ENCODE results near the gene RPS10.

RPS10 gene

GRCh38 chr6:34459899-34460593, 34.2 kb upstream of the RPS10 start:
- Histone ChIP-seq H3K4me2 (no peak overlapping the region), H4K20me1 (no peaks in the 10 kb centered on the region; a peak in 1 of 22 replicates), H3K4me3 (no peak overlapping the region), H3K27me3 (peaks cover 0 to 3% (median under 1%) of the 10 kb centered on the region in 11 experiments; a peak in 8 of 22 replicates), H3K36me3 (no peaks in the 10 kb centered on the region), H3K4me1 (peaks cover 11 to 27% (median 17%) of the 10 kb centered on the region in 10 experiments; a peak in 19 of 20 replicates), H3K27ac (no peak overlapping the region), H3K9me3 (replicated peaks in 1 of 11) (peaks cover 0 to 9% (median 0%) of the 10 kb centered on the region in 11 experiments; a peak in 4 of 22 replicates), H3K9ac (no peak overlapping the region)
- no peak for TF ChIP-seq Cebpa-rat (IDR thresholded peaks at IDR 0.05)

- Histone ChIP-seq H3K4me2 (peak overlapping the region in 7 of 11 experiments; percentile 4 to 41 (median 28); a peak in 12 of 22 replicates), H3K4me3 (no peak overlapping the region), H3K36me3 (no peaks in the 10 kb centered on the region), H3K9ac (no peak overlapping the region), H3K27ac (peak overlapping the region in 1 of 11 experiments; percentile 12; a peak in 1 of 22 replicates), H3K4me1 (peaks cover 10 to 25% (median 13%) of the 10 kb centered on the region in 10 experiments; a peak in 17 of 20 replicates), H3K9me3 (replicated peaks in 1 of 11) (peaks cover 0 to 9% (median 0%) of the 10 kb centered on the region in 11 experiments; a peak in 4 of 22 replicates), H3K27me3 (no peaks in the 10 kb centered on the region), H4K20me1 (no peaks in the 10 kb centered on the region)
- TF ChIP-seq Cebpa-rat (IDR thresholded peaks at IDR 0.05), result no peak
Measured at GRCh38 chr6:34457742-34458735, 32.2 kb upstream of the RPS10 start.

GRCh38 chr6:34457382-34457741, 31.5 kb upstream of the RPS10 start:
- Histone ChIP-seq H3K9ac (no peak overlapping the region), H3K27ac (no peak overlapping the region), H3K36me3 (no peaks in the 10 kb centered on the region), H3K4me2 (peak overlapping the region in 7 of 11 experiments; percentile 4 to 41 (median 28); a peak in 11 of 22 replicates), H4K20me1 (no peaks in the 10 kb centered on the region), H3K27me3 (no peaks in the 10 kb centered on the region), H3K9me3 (replicated peaks in 1 of 11) (peaks cover 0 to 9% (median 0%) of the 10 kb centered on the region in 11 experiments; a peak in 4 of 22 replicates), H3K4me3 (no peak overlapping the region), H3K4me1 (peaks cover 6 to 18% (median 11%) of the 10 kb centered on the region in 10 experiments; a peak in 17 of 20 replicates)
- TF ChIP-seq Cebpa-rat (IDR thresholded peaks at IDR 0.05), result no peak

GRCh38 chr6:34455831-34456230, 30.0 kb upstream of the RPS10 start:
- Histone ChIP-seq H4K20me1 (no peaks in the 10 kb centered on the region), H3K36me3 (no peaks in the 10 kb centered on the region), H3K4me1 (peaks cover 0 to 13% (median 10%) of the 10 kb centered on the region in 10 experiments; a peak in 13 of 20 replicates), H3K27me3 (no peaks in the 10 kb centered on the region), H3K4me3 (no peak overlapping the region), H3K9me3 (replicated peaks in 1 of 11) (peaks cover 0 to 9% (median 0%) of the 10 kb centered on the region in 11 experiments; a peak in 6 of 22 replicates), H3K4me2 (no peak overlapping the region), H3K9ac (no peak overlapping the region), H3K27ac (no peak overlapping the region)
- no peak for TF ChIP-seq Cebpa-rat (IDR thresholded peaks at IDR 0.05)

GRCh38 chr6:34451192-34451591, 25.3 kb upstream of the RPS10 start:
- no peak overlapping the region for H3K4me2 ChIP-seq
- H3K36me3 ChIP-seq, result no peaks in the 10 kb centered on the region
- peaks cover 9 to 19% (median 15%) of the 10 kb centered on the region in 10 experiments for H3K4me1 ChIP-seq
- no peaks in the 10 kb centered on the region for H3K27me3 ChIP-seq
- H3K27ac ChIP-seq, result no peak overlapping the region
- no peak for TF ChIP-seq Cebpa-rat (IDR thresholded peaks at IDR 0.05)
- no peak overlapping the region for H3K9ac ChIP-seq
- H4K20me1 ChIP-seq, result no peaks in the 10 kb centered on the region; a peak in 1 of 22 replicates
- peaks cover 0 to 7% (median 0%) of the 10 kb centered on the region in 11 experiments; a peak in 3 of 22 replicates for H3K9me3 ChIP-seq (replicated peaks in 1 of 11)
- H3K4me3 ChIP-seq, result no peak overlapping the region

- peaks cover 9 to 19% (median 15%) of the 10 kb centered on the region in 10 experiments for H3K4me1 ChIP-seq
- TF ChIP-seq Cebpa-rat (IDR thresholded peaks at IDR 0.05), result no peak
- H3K36me3 ChIP-seq, result no peaks in the 10 kb centered on the region
- H4K20me1 ChIP-seq, result no peaks in the 10 kb centered on the region; a peak in 1 of 22 replicates
- H3K4me2 ChIP-seq, result peak overlapping the region; percentile 37 to 70 (median 49); a peak in 19 of 22 replicates
- H3K9me3 ChIP-seq (replicated peaks in 1 of 11), result peaks cover 0 to 7% (median 0%) of the 10 kb centered on the region in 11 experiments; a peak in 3 of 22 replicates
- H3K4me3 ChIP-seq, result no peak overlapping the region
- no peak overlapping the region for H3K27ac ChIP-seq
- no peak overlapping the region; a peak in 1 of 22 replicates for H3K9ac ChIP-seq
- no peaks in the 10 kb centered on the region for H3K27me3 ChIP-seq
Measured at GRCh38 chr6:34447910-34448309, 22.0 kb upstream of the RPS10 start.

GRCh38 chr6:34447386-34447785, 21.5 kb upstream of the RPS10 start:
- Histone ChIP-seq H3K4me1 (peaks cover 9 to 19% (median 15%) of the 10 kb centered on the region in 10 experiments), H4K20me1 (no peaks in the 10 kb centered on the region; a peak in 1 of 22 replicates), H3K4me3 (no peak overlapping the region), H3K9me3 (replicated peaks in 1 of 11) (peaks cover 0 to 7% (median 0%) of the 10 kb centered on the region in 11 experiments; a peak in 3 of 22 replicates), H3K27ac (no peak overlapping the region), H3K4me2 (peak overlapping the region; percentile 37 to 70 (median 49); a peak in 19 of 22 replicates), H3K27me3 (no peaks in the 10 kb centered on the region), H3K9ac (peak overlapping the region in 1 of 11 experiments; percentile 2; a peak in 1 of 22 replicates), H3K36me3 (no peaks in the 10 kb centered on the region)
- no peak for TF ChIP-seq Cebpa-rat (IDR thresholded peaks at IDR 0.05)

GRCh38 chr6:34445313-34445860, 19.5 kb upstream of the RPS10 start:
- Histone ChIP-seq H3K4me3 (no peak overlapping the region), H3K4me2 (no peak overlapping the region), H3K9ac (no peak overlapping the region), H4K20me1 (no peaks in the 10 kb centered on the region; a peak in 1 of 22 replicates), H3K36me3 (no peaks in the 10 kb centered on the region), H3K9me3 (replicated peaks in 1 of 11) (no peaks in the 10 kb centered on the region), H3K27ac (no peak overlapping the region), H3K27me3 (no peaks in the 10 kb centered on the region), H3K4me1 (peaks cover 12 to 36% (median 26%) of the 10 kb centered on the region in 10 experiments)
- no peak for TF ChIP-seq Cebpa-rat (IDR thresholded peaks at IDR 0.05)

Measured in BLaER1 treated with 17β-estradiol and CSF1 and Interleukin-3, amounts not matched to agents 10 nM and 100 nM (cell line).